ENCODE results near the gene TRIM26.
"Not testable (repeated sequence)": the region's sequence is repeated elsewhere in the genome, so short reads cannot be mapped to it uniquely, and the experiment has no call there.

TRIM26 gene

GRCh38 chr6:30152910-30153610 lies 60.1 kb downstream of the TRIM26 start:
- DNase-seq: no peak

DNA sequence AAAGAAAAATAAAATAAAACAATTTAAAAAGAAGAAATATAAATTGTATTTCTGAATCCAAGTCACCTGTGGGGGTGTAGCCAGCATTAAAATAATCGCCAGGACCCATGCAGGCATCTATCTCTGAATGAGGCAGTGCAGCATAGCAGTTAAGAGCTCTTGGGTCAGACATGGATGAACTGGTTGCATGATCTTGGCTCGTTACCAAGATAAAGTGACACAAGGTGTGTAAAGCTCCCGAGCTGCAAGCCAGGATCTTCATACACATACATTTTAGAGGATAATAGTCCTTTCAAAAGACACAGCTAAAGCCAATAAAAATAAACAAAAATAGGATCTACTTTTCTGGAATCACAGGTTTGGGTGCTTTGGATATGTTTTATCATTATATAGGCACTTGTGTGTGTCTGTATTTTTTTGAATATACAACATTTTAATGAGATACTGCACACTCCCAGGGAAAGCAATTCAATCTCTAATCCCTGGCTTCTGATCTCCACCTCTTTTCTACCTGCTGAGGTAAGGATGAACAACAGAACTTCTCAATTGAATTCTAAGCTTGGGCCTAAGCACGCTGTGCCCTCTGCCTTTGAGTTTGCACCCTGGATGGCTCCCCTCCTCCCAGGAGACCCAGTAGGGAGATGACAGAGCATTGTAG lies 61.1 kb downstream of the TRIM26 start:
- no peak for DNase-seq

GRCh38 chr6:30151580-30151979 lies 61.6 kb downstream of the TRIM26 start:
- no peak for DNase-seq

DNA sequence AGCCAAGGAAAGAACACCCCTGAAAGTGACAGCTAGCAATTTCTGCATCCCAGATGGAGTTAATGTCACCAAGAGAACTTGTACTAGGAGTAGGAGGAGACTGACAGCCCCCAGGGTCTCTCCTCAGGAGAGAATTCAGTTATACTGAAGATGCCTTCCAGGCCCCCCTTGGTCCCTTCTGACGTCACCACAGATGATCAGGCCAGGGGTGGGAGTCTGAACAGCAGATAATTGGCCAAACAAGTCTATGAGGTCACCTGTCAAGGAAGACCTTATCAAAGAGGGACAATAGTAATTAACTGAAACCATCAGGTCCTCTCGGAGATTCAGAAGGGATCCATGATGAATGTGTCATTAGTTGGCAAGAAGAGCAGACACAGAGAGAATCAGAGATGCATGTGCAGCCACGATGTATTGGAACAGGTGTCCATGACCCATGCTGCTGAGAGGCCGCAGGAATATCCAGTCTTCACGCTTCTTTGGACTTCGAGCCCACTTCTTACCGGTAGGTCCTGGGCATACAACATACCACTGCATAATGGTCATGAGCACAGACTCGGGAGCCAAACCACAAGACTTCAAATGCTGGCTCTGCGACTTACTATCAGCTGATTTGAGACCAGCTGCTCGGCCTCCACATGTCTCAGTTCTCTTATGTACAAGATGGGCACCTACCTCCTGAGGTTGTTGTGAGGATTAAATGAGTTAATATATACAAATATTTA lies 62.4 kb downstream of the TRIM26 start:
- DNase-seq: no peak

- DNase-seq: no peak
These were observed 63.2 kb downstream of the TRIM26 start for GRCh38 chr6:30149858-30150550.

- DNase-seq: no peak
These were observed 64.0 kb downstream of the TRIM26 start for GRCh38 chr6:30149234-30149633.

GRCh38 chr6:30147096-30147495 lies 66.1 kb downstream of the TRIM26 start:
- no peak for DNase-seq

- DNase-seq: no peak
These were observed 67.4 kb downstream of the TRIM26 start for GRCh38 chr6:30145818-30146217.

GRCh38 chr6:30144811-30145210 lies 68.4 kb downstream of the TRIM26 start:
- DNase-seq: no peak

DNA sequence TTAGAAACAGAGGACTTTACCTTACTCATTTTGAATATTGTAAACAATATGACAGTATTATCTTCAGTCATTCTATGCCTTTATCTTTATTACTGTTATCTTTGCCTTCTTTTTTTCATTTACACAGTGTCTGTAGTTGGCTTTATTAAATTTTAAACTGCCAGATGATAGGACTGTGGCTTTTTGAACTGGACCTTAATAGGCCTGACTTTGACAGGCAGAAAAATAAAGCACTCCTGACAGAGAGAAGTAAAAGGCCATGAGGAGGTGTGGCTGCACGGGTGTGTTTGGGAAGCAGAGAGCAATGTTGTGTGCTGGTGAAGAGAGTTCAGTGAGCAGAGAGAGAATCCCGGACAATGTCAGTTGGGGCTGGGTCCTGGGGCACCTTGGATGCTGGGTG lies 69.4 kb downstream of the TRIM26 start:
- no peak for DNase-seq

DNA sequence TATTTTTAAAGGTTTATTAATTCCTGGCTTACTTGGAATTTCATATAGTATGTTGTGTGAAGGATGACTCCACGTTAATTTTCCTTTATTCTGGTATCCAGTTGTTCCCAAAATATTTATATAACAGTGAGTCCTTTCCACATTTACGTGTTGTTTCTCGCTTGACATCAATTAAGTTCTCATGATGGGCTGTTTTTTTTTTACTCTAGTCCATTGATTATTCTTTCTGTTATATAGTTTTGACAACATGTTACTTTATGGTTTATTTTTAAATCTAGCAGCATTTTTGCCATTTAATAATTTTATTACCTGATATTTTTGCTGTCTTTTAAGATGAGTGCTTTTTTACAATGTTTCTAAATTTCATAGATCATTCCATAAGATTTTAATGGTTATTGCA lies 70.5 kb downstream of the TRIM26 start:
- no peak for DNase-seq

- DNase-seq: not testable (repeated sequence)
These were observed 73.0 kb downstream of the TRIM26 start for GRCh38 chr6:30140240-30140639.

DNA sequence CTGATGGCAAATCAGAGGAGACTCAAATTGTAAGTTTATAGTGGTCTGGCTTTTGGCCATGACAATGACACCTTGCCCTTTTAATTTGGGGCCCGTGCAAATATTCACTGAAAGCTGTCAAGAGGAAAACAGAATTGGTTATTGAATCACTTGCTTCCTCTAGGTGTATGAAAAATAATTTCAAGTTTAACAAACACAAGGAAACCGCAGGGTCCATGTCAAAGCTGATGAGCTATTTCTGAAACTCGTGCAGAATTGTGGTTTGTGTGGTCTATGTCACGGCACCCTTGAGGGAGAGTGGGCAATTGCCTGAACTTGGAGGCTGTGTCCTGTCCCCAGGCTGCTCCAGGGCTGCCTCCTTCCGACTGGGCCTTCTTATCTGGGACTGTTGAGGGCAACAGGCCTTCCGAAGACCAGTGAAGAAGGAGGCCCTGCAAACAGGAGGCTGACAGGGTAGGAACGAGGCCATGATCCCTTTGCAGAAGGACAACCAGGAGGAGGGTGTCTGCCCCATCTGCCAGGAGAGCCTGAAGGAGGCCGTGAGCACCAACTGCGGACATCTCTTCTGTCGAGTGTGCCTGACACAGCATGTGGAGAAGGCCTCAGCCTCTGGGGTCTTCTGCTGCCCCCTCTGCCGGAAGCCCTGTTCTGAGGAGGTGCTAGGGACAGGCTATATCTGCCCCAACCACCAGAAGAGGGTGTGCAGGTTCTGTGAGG lies 76.5 kb downstream of the TRIM26 start:
- no peak for DNase-seq

- DNase-seq: no peak
These were observed 77.4 kb downstream of the TRIM26 start, which contains the start of gene TRIM40 for GRCh38 chr6:30135757-30136156. TSS of gene TRIM40 (plus strand) at chr6:30136140. CDS start at chr6:30137037, 897 bp downstream.

GRCh38 chr6:30135147-30135546 lies 78.1 kb downstream of the TRIM26 start:
- DNase-seq: no peak
